Stimulated activated naive CD4-positive, alpha-beta T cell (primary cell): ENCODE data around the gene TLR2.

ENCODE experiments used
- DNase-seq, 6 experiments: peaks; one replicate each; lab custom pipeline; 2025; lab: John Stamatoyannopoulos, UW

TLR2 gene

GRCh38 chr4:153729895-153730294 lies 45.8 kb downstream of the TLR2 start:
- no peak for DNase-seq

GRCh38 chr4:153731239-153731638 lies 47.2 kb downstream of the TLR2 start:
- DNase-seq = no peak

- no peak for DNase-seq
Measured at GRCh38 chr4:153733751-153734448, 49.8 kb downstream of the TLR2 start.

GRCh38 chr4:153735906-153736461 lies 51.9 kb downstream of the TLR2 start:
- DNase-seq = no peak

DNA sequence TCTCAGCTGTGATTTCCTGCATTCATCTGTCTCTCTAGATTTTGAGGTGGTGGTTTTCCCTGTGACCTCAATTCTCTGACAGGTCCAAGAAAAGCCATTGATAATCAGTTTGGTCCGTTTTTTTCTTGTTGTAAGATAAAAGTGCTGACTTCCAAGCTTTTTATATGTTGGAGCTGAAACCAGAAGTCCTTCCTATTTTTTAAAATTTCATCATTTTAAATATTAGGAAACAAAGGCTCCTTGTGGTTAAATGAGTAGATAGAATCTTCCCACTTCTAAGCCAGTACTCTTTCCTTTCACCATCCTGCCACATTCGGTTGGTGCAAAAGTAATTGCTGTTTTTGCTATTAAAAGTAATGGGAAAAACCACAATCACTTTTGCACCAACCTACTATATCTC lies 57.5 kb downstream of the TLR2 start:
- no peak for DNase-seq

GRCh38 chr4:153745651-153746050 lies 61.6 kb downstream of the TLR2 start:
- no peak for DNase-seq

DNA sequence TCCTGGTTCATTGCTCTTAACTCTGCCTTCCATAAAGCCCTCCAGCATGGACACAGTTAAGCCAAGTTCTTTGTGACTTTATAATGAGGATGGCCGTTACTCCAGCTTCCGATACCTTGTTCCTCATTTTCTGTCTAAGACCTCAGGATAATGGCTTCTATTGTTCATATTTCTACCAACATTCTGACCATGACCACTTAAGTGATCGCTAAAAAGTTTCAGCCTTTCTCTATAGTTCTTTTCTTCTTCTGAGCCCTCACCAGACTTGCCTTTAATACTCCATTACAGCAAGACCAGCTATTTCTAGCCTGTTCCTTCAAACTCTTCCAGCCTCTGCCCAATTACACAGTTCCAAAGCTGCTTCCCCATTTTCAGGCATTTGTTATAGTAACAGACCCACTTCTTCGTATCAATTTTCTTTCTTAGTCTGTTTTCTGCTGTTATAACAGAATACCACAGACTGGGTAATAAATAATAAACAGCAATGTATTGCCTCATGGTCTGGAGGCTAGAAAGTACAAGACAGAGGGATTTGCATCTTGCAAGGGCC lies 63.4 kb downstream of the TLR2 start:
- no peak for DNase-seq

DNA sequence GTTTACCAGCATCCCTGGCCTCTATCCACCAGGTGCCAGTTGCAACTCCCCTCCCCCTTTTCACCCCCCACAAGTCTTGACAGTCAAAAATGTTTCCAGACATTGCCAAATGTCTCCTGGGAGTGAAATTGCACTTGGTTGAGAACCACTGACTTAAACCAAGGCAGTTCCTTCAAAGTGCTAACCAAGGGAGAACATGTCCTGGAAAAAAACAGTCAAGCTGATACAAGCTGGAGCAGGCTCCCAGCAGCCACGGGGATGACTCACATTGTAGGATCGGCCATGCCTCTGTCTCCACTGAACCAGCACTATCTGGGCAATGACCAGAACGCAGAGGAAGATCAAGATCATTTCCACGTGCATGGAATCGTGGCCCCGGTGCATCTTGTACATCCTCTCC lies 64.3 kb downstream of the TLR2 start:
- DNase-seq = no peak

DNA sequence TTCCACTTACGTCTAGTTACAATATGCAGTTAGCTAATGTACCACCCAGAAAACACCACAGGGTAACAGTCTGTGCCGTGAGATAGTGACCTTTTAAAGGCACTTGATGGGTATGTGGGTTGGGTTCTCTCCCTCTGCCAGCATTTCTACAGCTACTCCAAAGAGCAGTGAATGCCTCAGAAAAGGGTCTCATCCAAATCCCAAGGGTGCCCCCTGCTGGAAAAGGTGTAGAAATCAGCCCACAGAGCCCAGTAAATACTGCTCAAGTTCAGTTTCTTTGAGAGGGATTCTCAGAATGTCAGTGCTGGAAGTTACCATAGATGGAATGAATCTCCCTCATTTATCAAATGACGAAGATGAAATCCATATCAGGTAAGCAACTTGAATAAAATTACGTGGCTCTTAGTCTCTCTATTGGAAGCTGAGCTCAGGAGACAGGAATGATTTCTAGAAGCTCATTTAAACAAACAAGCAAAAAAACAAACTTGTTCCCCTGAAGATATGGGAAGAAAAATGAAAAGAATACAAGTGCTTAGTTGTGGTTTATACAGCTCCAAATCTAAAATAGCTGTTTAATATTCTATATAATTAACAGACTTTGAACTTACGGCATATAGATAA lies 66.2 kb downstream of the TLR2 start:
- DNase-seq = peak; percentile 12 to 77 (median 52)

GRCh38 chr4:153755186-153755585 lies 71.1 kb downstream of the TLR2 start:
- peak in 3 of 6 experiments; percentile 50 to 66 (median 61) for DNase-seq
